Measurements from ENCODE around the gene RBM23. TPM values are rescaled to one million over a fixed set of nuclear protein-coding genes. Genes with fewer than 3 reads are reported as not detected.

Gene RBM23
- total RNA-seq, 1 experiment from 2014 or later = 79.1 TPM

DNA sequence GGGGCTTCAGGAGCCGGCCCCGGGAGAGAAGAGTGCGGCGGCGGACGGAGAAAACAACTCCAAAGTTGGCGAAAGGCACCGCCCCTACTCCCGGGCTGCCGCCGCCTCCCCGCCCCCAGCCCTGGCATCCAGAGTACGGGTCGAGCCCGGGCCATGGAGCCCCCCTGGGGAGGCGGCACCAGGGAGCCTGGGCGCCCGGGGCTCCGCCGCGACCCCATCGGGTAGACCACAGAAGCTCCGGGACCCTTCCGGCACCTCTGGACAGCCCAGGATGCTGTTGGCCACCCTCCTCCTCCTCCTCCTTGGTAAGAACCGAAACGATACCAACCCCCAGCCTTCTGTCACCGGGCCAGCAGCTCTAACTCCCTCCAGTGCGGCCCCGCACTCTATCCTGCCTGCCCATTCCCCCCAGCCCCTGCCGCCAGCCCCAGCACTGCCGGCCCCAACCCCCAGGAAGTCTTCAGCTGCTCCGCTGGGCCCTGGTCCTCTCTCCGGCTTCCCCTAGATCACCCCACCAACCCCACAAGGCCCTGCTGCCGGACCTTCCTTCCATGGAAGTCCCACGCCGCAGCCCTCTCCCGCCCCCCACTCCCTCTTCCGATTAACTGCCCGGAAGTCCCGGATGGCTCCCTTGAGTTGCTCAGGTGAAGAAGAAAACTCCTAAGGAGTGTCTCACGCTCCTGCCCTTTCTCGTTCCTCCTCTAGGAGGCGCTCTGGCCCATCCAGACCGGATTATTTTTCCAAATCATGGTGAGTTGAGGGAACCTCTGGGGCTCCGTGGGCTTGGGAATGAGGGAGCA is 46.7 kb downstream of the RBM23 start:
- Histone ChIP-seq H3K9me2 (replicated peaks; ENCODE audit: insufficient read depth, low read length) (no peaks in the 10 kb centered on the region), H3K27me3 (ENCODE audit: low read length) (no peaks in the 10 kb centered on the region), H3K79me2 (ENCODE audit: low read length) (peaks cover 8% of the 10 kb centered on the region), H3K36me3 (ENCODE audit: insufficient read depth, low read length) (peaks cover 5% of the 10 kb centered on the region; the same call in 1 of the 2 replicates), H2AFZ (ENCODE audit: low read length) (peak overlapping the region; percentile 59; the same call in 1 of the 2 replicates), H3K4me1 (ENCODE audit: low read length) (peaks cover 24% of the 10 kb centered on the region), H3K9me3 (ENCODE audit: low read length) (no peaks in the 10 kb centered on the region), H3K27ac (ENCODE audit: low read length) (peak overlapping the region; percentile 91), H3K4me2 (ENCODE audit: low read depth, low read length, poor library complexity, severe bottlenecking) (peak overlapping the region; percentile 91), H4K20me1 (ENCODE audit: insufficient read depth, low read depth, low read length) (peaks cover 5% of the 10 kb centered on the region; the same call in 1 of the 2 replicates), H3K4me3 (ENCODE audit: low read length) (peak overlapping the region; percentile 85), H3K9ac (ENCODE audit: low read length) (peak overlapping the region; percentile 86)
- peak; percentile 90 for DNase-seq

DNA sequence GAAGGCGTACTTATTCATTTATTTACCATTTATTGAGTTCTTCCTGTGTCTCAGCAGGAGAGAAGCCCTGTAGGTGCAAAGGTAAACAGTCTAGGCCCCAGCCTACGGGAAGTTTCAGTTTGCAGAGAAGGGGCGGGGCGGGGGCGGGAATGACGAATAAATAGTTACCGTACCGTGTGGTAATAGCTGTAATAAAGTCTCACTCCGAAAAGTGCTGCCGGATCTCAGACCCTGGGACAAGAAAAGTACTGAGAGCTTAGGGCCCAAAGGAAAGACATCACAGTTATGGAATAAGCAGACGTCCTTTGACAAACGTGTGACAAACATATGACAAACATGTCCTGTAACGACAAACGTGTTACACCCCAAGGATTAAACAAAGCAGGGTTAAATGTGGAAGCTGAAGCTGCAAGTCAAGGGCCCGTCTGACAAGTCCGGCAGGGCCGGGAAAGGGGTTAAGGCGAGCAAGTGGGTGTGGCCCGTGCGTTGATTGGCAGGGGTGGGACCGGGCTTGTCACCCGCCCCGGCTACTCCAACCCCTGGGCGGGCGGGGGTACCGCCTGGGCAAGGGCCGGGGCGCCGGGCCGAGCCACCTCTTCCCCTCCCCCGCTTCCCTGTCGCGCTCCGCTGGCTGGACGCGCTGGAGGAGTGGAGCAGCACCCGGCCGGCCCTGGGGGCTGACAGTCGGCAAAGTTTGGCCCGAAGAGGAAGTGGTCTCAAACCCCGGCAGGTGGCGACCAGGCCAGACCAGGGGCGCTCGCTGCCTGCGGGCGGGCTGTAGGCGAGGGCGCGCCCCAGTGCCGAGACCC is 47.5 kb downstream of the RBM23 start, which contains the start of gene LRP10:
Gene LRP10, plus strand, starts transcription at position 517 of the 809 bp plus-strand sequence. CDS start 564 bp downstream, outside the sequence.
- no peaks in the 10 kb centered on the region for H3K9me2 ChIP-seq (replicated peaks; ENCODE audit: insufficient read depth, low read length)
- H3K4me3 ChIP-seq (ENCODE audit: low read length) = peak within 1 kb of the TSS; percentile 85
- DNase-seq = peak; percentile 98
- H3K4me2 ChIP-seq (ENCODE audit: low read depth, low read length, poor library complexity, severe bottlenecking) = peak within 1 kb of the TSS; percentile 91
- H2AFZ ChIP-seq (ENCODE audit: low read length) = peak within 1 kb of the TSS; percentile 78
- H3K36me3 ChIP-seq (ENCODE audit: insufficient read depth, low read length) = 0 out of 2 replicates have a peak, but pooled peaks cover 5% of the 10 kb centered on the region
- peaks cover 8% of the 10 kb centered on the region for H3K79me2 ChIP-seq (ENCODE audit: low read length)
- peak within 1 kb of the TSS; percentile 91 for H3K27ac ChIP-seq (ENCODE audit: low read length)
- peaks cover 5% of the 10 kb centered on the region; the same call in 1 of the 2 replicates for H4K20me1 ChIP-seq (ENCODE audit: insufficient read depth, low read depth, low read length)
- no peaks in the 10 kb centered on the region for H3K9me3 ChIP-seq (ENCODE audit: low read length)
- H3K9ac ChIP-seq (ENCODE audit: low read length) = peak within 1 kb of the TSS; percentile 86
- peaks cover 24% of the 10 kb centered on the region for H3K4me1 ChIP-seq (ENCODE audit: low read length)
- no peaks in the 10 kb centered on the region for H3K27me3 ChIP-seq (ENCODE audit: low read length)

DNA sequence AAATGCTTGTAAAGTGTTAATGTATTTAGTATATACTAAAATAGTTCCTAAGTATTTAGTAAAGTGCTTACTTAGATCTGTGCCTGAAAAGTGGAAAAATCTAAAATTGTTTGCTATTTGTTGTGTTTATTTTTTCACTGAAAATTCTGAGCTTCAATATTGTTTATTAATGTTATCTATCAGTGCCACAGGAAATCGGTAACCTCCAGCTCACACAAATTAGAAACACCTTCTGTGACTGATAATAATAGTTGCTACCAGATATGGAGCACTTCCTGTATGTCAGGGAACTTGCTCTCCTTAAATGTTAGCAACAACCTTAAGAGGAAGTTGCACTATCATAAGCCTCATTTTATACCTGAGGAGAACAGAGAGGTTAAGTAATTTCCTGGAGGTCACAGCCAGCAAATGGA is 48.1 kb downstream of the RBM23 start:
- peaks cover 5% of the 10 kb centered on the region; the same call in 1 of the 2 replicates for H4K20me1 ChIP-seq (ENCODE audit: insufficient read depth, low read depth, low read length)
- peaks cover 8% of the 10 kb centered on the region for H3K79me2 ChIP-seq (ENCODE audit: low read length)
- peak overlapping the region; percentile 91 for H3K4me2 ChIP-seq (ENCODE audit: low read depth, low read length, poor library complexity, severe bottlenecking)
- no peaks in the 10 kb centered on the region for H3K27me3 ChIP-seq (ENCODE audit: low read length)
- no peak for DNase-seq
- H3K4me3 ChIP-seq (ENCODE audit: low read length) = peak overlapping the region; percentile 85
- peak overlapping the region; percentile 78 for H2AFZ ChIP-seq (ENCODE audit: low read length)
- 0 out of 2 replicates have a peak, but pooled peaks cover 5% of the 10 kb centered on the region for H3K36me3 ChIP-seq (ENCODE audit: insufficient read depth, low read length)
- H3K9ac ChIP-seq (ENCODE audit: low read length) = peak overlapping the region; percentile 86
- peak overlapping the region; percentile 91 for H3K27ac ChIP-seq (ENCODE audit: low read length)
- H3K9me3 ChIP-seq (ENCODE audit: low read length) = no peaks in the 10 kb centered on the region
- peaks cover 24% of the 10 kb centered on the region for H3K4me1 ChIP-seq (ENCODE audit: low read length)
- H3K9me2 ChIP-seq (replicated peaks; ENCODE audit: insufficient read depth, low read length) = no peaks in the 10 kb centered on the region

- no peak overlapping the region for H2AFZ ChIP-seq (ENCODE audit: low read length)
- H3K36me3 ChIP-seq (ENCODE audit: insufficient read depth, low read length) = no peaks in the 10 kb centered on the region
- no peak overlapping the region for H3K9ac ChIP-seq (ENCODE audit: low read length)
- DNase-seq = no peak
- no peaks in the 10 kb centered on the region for H3K9me2 ChIP-seq (replicated peaks; ENCODE audit: insufficient read depth, low read length)
- H3K4me3 ChIP-seq (ENCODE audit: low read length) = no peak overlapping the region
- H3K79me2 ChIP-seq (ENCODE audit: low read length) = no peaks in the 10 kb centered on the region
- no peak overlapping the region for H3K4me2 ChIP-seq (ENCODE audit: low read depth, low read length, poor library complexity, severe bottlenecking)
- H3K9me3 ChIP-seq (ENCODE audit: low read length) = no peaks in the 10 kb centered on the region
- H3K27ac ChIP-seq (ENCODE audit: low read length) = no peak overlapping the region
- H4K20me1 ChIP-seq (ENCODE audit: insufficient read depth, low read depth, low read length) = no peaks in the 10 kb centered on the region
- H3K27me3 ChIP-seq (ENCODE audit: low read length) = no peaks in the 10 kb centered on the region
- H3K4me1 ChIP-seq (ENCODE audit: low read length) = peaks cover 16% of the 10 kb centered on the region
Measured at GRCh38 chr14:22866874-22867273, 52.1 kb downstream of the RBM23 start.

GRCh38 chr14:22865424-22866405 is 53.2 kb downstream of the RBM23 start:
- H3K9me2 ChIP-seq (replicated peaks; ENCODE audit: insufficient read depth, low read length) = no peaks in the 10 kb centered on the region
- no peaks in the 10 kb centered on the region for H3K79me2 ChIP-seq (ENCODE audit: low read length)
- H3K4me1 ChIP-seq (ENCODE audit: low read length) = peaks cover 9% of the 10 kb centered on the region
- no peak overlapping the region for H3K9ac ChIP-seq (ENCODE audit: low read length)
- no peak overlapping the region for H3K27ac ChIP-seq (ENCODE audit: low read length)
- no peaks in the 10 kb centered on the region for H4K20me1 ChIP-seq (ENCODE audit: insufficient read depth, low read depth, low read length)
- no peaks in the 10 kb centered on the region for H3K9me3 ChIP-seq (ENCODE audit: low read length)
- H3K36me3 ChIP-seq (ENCODE audit: insufficient read depth, low read length) = no peaks in the 10 kb centered on the region
- DNase-seq = peak; percentile 79
- H2AFZ ChIP-seq (ENCODE audit: low read length) = no peak overlapping the region
- H3K27me3 ChIP-seq (ENCODE audit: low read length) = no peaks in the 10 kb centered on the region
- H3K4me2 ChIP-seq (ENCODE audit: low read depth, low read length, poor library complexity, severe bottlenecking) = no peak overlapping the region
- H3K4me3 ChIP-seq (ENCODE audit: low read length) = no peak overlapping the region

DNA sequence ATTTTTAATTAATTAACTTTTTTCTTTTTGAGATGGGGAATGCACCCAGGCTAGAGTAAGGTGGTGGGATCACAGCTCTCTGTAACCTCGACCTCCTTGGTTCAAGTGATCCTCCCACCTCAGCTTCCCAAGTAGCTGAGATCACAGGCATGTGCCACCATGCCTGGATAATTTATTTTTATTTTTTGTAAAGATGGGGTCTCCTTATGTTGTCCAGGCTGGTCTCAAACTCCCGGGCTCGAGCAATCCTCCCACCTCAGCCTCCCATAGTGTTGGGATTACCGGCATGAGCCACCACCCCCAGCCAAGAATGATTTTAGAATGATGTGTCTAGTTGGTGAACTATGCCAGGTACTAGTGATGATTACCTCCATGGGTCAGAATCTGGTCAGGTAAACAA is 54.0 kb downstream of the RBM23 start:
- H2AFZ ChIP-seq (ENCODE audit: low read length) = no peak overlapping the region
- H3K27ac ChIP-seq (ENCODE audit: low read length) = no peak overlapping the region
- DNase-seq = no peak
- H3K27me3 ChIP-seq (ENCODE audit: low read length) = no peaks in the 10 kb centered on the region
- no peak overlapping the region for H3K4me3 ChIP-seq (ENCODE audit: low read length)
- no peak overlapping the region for H3K4me2 ChIP-seq (ENCODE audit: low read depth, low read length, poor library complexity, severe bottlenecking)
- H3K36me3 ChIP-seq (ENCODE audit: insufficient read depth, low read length) = no peaks in the 10 kb centered on the region
- H3K9me2 ChIP-seq (replicated peaks; ENCODE audit: insufficient read depth, low read length) = no peaks in the 10 kb centered on the region
- H3K79me2 ChIP-seq (ENCODE audit: low read length) = no peaks in the 10 kb centered on the region
- no peaks in the 10 kb centered on the region for H3K9me3 ChIP-seq (ENCODE audit: low read length)
- no peak overlapping the region for H3K9ac ChIP-seq (ENCODE audit: low read length)
- no peaks in the 10 kb centered on the region for H4K20me1 ChIP-seq (ENCODE audit: insufficient read depth, low read depth, low read length)
- H3K4me1 ChIP-seq (ENCODE audit: low read length) = peaks cover 1% of the 10 kb centered on the region

DNA sequence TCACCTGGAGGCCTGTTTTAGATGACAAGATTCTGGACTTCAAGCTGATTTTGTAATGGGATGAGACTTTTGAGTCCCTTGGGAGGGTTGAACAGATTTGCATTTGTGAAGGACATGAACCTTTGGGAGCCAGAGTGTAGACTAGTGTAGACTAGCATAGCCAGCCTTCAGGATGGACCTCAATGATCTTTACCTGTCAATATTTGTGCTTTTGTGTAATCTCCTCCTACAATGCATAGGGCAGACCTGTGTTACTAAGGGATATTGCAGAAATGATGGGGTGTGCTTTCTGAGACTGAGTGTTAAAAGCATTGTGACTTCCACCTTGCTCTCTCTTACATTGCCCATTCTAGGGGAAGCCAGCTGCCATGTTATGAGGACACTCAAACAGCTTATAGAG is 57.3 kb downstream of the RBM23 start:
- no peaks in the 10 kb centered on the region for H3K27me3 ChIP-seq (ENCODE audit: low read length)
- H3K27ac ChIP-seq (ENCODE audit: low read length) = no peak overlapping the region
- H3K9me2 ChIP-seq (replicated peaks; ENCODE audit: insufficient read depth, low read length) = no peaks in the 10 kb centered on the region
- H3K79me2 ChIP-seq (ENCODE audit: low read length) = no peaks in the 10 kb centered on the region
- DNase-seq = no peak
- no peaks in the 10 kb centered on the region for H3K9me3 ChIP-seq (ENCODE audit: low read length)
- H3K36me3 ChIP-seq (ENCODE audit: insufficient read depth, low read length) = no peaks in the 10 kb centered on the region
- H3K4me2 ChIP-seq (ENCODE audit: low read depth, low read length, poor library complexity, severe bottlenecking) = no peak overlapping the region
- H3K4me3 ChIP-seq (ENCODE audit: low read length) = no peak overlapping the region
- no peaks in the 10 kb centered on the region for H3K4me1 ChIP-seq (ENCODE audit: low read length)
- no peaks in the 10 kb centered on the region for H4K20me1 ChIP-seq (ENCODE audit: insufficient read depth, low read depth, low read length)
- H2AFZ ChIP-seq (ENCODE audit: low read length) = no peak overlapping the region
- H3K9ac ChIP-seq (ENCODE audit: low read length) = no peak overlapping the region
